HL-60 (cell line): ENCODE measurements around the gene SH3PXD2A.

Experiments used
- DNase-seq, 2 experiments: peaks; one replicate each; pipeline ENCODE4 v3.0.0-alpha.2; 2010 to 2020; ENCODE audit warnings: low read depth in 1 of 2, low spot score in 1 of 2
- H3K27ac ChIP-seq: fragments of 250-450 bp; sonication (Bioruptor Pico); replicated peaks from 2 replicates; pipeline ENCODE4 v1.5.1; 2020; ENCODE audit warnings: mild to moderate bottlenecking, moderate library complexity
- H3K27me3 ChIP-seq: fragments of 250-450 bp; sonication (Bioruptor Pico); 2 replicates; pipeline ENCODE4 v1.5.1; 2021; ENCODE audit warnings: mild to moderate bottlenecking, moderate library complexity; ENCODE audit not compliant: insufficient read depth, poor library complexity, severe bottlenecking
- H3K4me3 ChIP-seq: replicated peaks from 2 replicates; pipeline ENCODE4 v1.5.1; 2011; ENCODE audit warnings: mild to moderate bottlenecking, control low read depth, low read length; ENCODE audit not compliant: insufficient read depth
- CTCF ChIP-seq: IDR thresholded peaks from one replicate; pipeline ENCODE4 v1.5.1; 2011; ENCODE audit warnings: low read length, control low read depth, inconsistent platforms; ENCODE audit not compliant: insufficient read depth
- GABPA ChIP-seq: IDR thresholded peaks from 2 replicates; pipeline ENCODE4 v1.6.1; 2012; ENCODE audit warnings: low read depth
- POLR2AphosphoS5 ChIP-seq: IDR thresholded peaks from 2 replicates; pipeline ENCODE4 v1.6.1; 2012; ENCODE audit warnings: low read depth
- REST ChIP-seq: IDR thresholded peaks from 2 replicates; pipeline ENCODE4 v1.6.1; 2012; ENCODE audit warnings: low read depth; ENCODE audit not compliant: insufficient replicate concordance
- SPI1 ChIP-seq: IDR thresholded peaks from 2 replicates; pipeline ENCODE4 v1.6.1; 2012; ENCODE audit warnings: low read depth, mild to moderate bottlenecking, borderline replicate concordance

The SH3PXD2A gene

DNA sequence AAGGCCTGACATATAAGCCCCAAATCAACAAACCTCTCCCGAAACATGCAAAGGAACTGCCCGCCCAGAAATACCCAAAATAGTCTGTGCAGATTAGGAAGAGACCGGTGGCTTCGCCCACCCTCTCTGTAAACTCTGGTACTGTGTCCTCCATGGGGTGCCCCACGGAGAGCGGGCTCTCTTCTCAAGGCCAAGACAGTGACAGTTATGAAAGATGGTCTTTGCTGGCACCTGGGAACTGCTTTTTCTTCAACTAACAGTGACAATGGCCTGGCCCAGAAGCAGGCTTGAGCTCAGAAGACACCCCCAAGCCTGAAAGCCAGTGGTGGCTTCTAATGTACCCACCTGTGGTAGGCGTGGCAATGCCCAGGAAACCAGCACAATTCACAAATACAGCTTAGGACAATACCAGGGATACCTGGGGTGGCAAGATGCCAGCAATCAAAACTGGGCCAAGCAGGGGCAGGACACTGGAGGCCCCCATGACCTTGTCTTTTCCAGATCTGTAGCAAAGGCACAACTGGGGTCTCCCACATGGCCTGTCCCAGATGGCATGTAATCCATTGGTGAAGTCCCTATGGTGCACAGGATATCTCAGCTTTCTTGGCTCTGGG lies 254.3 kb downstream of the SH3PXD2A start:
- TF ChIP-seq GABPA (no peak), POLR2AphosphoS5 (no peak), REST (no peak), SPI1 (no peak), CTCF (no peak)
- DNase-seq: no peak
- Histone ChIP-seq H3K27me3 (no peaks in the 10 kb centered on the region), H3K27ac (no peak overlapping the region), H3K4me3 (no peak overlapping the region)

GRCh38 chr10:103600325-103600724 lies 255.1 kb downstream of the SH3PXD2A start:
- TF ChIP-seq POLR2AphosphoS5 (no peak), REST (no peak), SPI1 (no peak), CTCF (no peak), GABPA (no peak)
- Histone ChIP-seq H3K27me3 (no peaks in the 10 kb centered on the region), H3K27ac (no peak overlapping the region), H3K4me3 (no peak overlapping the region)
- DNase-seq: no peak

DNA sequence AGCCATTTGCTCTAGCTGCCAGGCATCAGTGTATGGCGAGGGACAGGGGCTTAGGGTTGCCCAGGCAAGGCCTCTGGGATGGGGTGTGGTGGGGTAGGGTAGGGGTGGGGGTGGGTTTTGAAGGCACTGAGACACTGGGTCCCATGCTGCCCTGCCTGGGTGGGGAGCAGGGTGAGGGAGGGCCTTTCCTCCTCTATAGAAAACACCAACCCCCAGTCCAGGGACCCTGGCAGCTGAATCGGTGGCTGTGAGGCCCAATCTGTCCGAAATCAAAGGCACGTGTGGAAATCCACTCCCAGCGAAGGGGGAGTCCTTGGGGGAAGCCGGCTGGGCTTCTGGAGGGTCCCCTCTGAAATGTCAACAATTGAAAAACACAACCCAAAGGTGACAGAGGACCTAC lies 255.5 kb downstream of the SH3PXD2A start:
- DNase-seq: no peak
- TF ChIP-seq REST (no peak), GABPA (no peak), SPI1 (no peak), CTCF (no peak), POLR2AphosphoS5 (no peak)

More for the DNA sequence above, 255.5 kb downstream of the SH3PXD2A start:
- no peak overlapping the region for H3K4me3 ChIP-seq
- no peaks in the 10 kb centered on the region for H3K27me3 ChIP-seq
- no peak overlapping the region for H3K27ac ChIP-seq
